CD14-positive monocyte (primary cell): Measurements from ENCODE around the gene TBXA2R. TPM values are rescaled to one million over a fixed set of nuclear protein-coding genes. Genes with fewer than 3 reads are reported as not detected.

ENCODE experiments used
- DNase-seq, 3 donors: peaks; one replicate each; pipeline ENCODE4 v3.0.0-alpha.2; 2011 to 2022
- H2AFZ ChIP-seq: 2 replicates; pipeline ENCODE4 v1.6.0; 2012; ENCODE audit warnings: mild to moderate bottlenecking, low read depth, low read length, inconsistent platforms; ENCODE audit not compliant: insufficient read depth, poor library complexity, severe bottlenecking
- H3K27ac ChIP-seq, 2 donors: 1 replicate in 1 of 2; 2 replicates in 1 of 2; pipeline ENCODE4 v1.5.1; 2012 to 2013; ENCODE audit warnings: low read length in 2 of 2, control low read depth in 1 of 2, inconsistent platforms in 1 of 2, low read depth in 1 of 2, mild to moderate bottlenecking in 1 of 2
- H3K27me3 ChIP-seq, 2 donors: one replicate each; pipeline versions ENCODE4 v1.6.0 to v1.6.1; 2011 to 2013; ENCODE audit warnings: low read length in 2 of 2; ENCODE audit not compliant: control insufficient read depth in 2 of 2, insufficient read depth in 2 of 2
- H3K36me3 ChIP-seq, 2 donors: replicated peaks in 1 of 2; 1 replicate in 1 of 2; 2 replicates in 1 of 2; pipeline versions ENCODE4 v1.5.1 to v1.6.1; 2012 to 2013; ENCODE audit warnings: low read length in 2 of 2, control low read depth in 1 of 2, inconsistent platforms in 1 of 2, mild to moderate bottlenecking in 1 of 2; ENCODE audit not compliant: insufficient read depth in 2 of 2, control insufficient read depth in 1 of 2
- H3K4me1 ChIP-seq, 2 donors: 1 replicate in 1 of 2; 2 replicates in 1 of 2; pipeline versions ENCODE4 v1.5.1 to v1.6.1; 2012 to 2013; ENCODE audit warnings: low read length in 2 of 2, control low read depth in 1 of 2, inconsistent platforms in 1 of 2, mild to moderate bottlenecking in 1 of 2, moderate library complexity in 1 of 2; ENCODE audit not compliant: insufficient read depth in 2 of 2, control insufficient read depth in 1 of 2
- H3K4me2 ChIP-seq: replicated peaks from 2 replicates; pipeline ENCODE3; 2012; ENCODE audit warnings: low read length, moderate library complexity, mild to moderate bottlenecking; ENCODE audit not compliant: poor library complexity, severe bottlenecking; ENCODE audit errors: extremely low read depth
- H3K4me3 ChIP-seq, 3 experiments: fragments of 200-600 bp in 1 of 3; sonication (generic) in 1 of 3; replicated peaks in 1 of 3; 1 replicate in 2 of 3; 2 replicates in 1 of 3; pipeline ENCODE4 v1.5.1; 2011 to 2013; ENCODE audit warnings: low read length in 3 of 3, mild to moderate bottlenecking in 3 of 3, control low read depth in 2 of 3, low read depth in 2 of 3, inconsistent platforms in 1 of 3, moderate library complexity in 1 of 3
- H3K79me2 ChIP-seq: 2 replicates; pipeline ENCODE4 v1.6.0; 2012; ENCODE audit warnings: mild to moderate bottlenecking, control low read depth, inconsistent platforms, low read length, moderate library complexity; ENCODE audit not compliant: insufficient read depth
- H3K9ac ChIP-seq: 2 replicates; pipeline ENCODE4 v1.6.0; 2017; ENCODE audit warnings: low read length, mild to moderate bottlenecking; ENCODE audit not compliant: insufficient read depth, poor library complexity, severe bottlenecking
- H3K9me3 ChIP-seq, 2 donors: replicated peaks in 1 of 2; 1 replicate in 1 of 2; 2 replicates in 1 of 2; pipeline versions ENCODE4 v1.5.1 to v1.6.1; 2012 to 2013; ENCODE audit warnings: low read length in 2 of 2, control low read depth in 1 of 2; ENCODE audit not compliant: control insufficient read depth in 1 of 2, insufficient read depth in 1 of 2
- H4K20me1 ChIP-seq: 2 replicates; pipeline ENCODE4 v1.6.0; 2012; ENCODE audit warnings: mild to moderate bottlenecking, low read length, control low read depth, moderate library complexity; ENCODE audit not compliant: insufficient read depth
- H3K27ac Mint-ChIP-seq, 7 donors: one replicate each; pipeline ENCODE4 v1.8.0; 2020; ENCODE audit warnings: mild to moderate bottlenecking in 7 of 7, mixed read lengths in 7 of 7, moderate library complexity in 6 of 7, inconsistent platforms in 2 of 7
- H3K27me3 Mint-ChIP-seq, 3 donors: one replicate each; pipeline ENCODE4 v1.8.0; 2021 to 2022; ENCODE audit warnings: low read depth in 3 of 3, mild to moderate bottlenecking in 3 of 3, mixed read lengths in 3 of 3, moderate library complexity in 3 of 3, inconsistent platforms in 1 of 3
- H3K36me3 Mint-ChIP-seq, 2 donors: one replicate each; pipeline ENCODE4 v1.8.0; 2020; ENCODE audit warnings: mixed read lengths in 2 of 2, inconsistent platforms in 1 of 2, mild to moderate bottlenecking in 1 of 2
- H3K4me1 Mint-ChIP-seq: one replicate; pipeline ENCODE4 v1.8.0; 2020; ENCODE audit warnings: mild to moderate bottlenecking, mixed read lengths
- H3K4me3 Mint-ChIP-seq, 2 donors: one replicate each; pipeline ENCODE4 v1.8.0; 2020; ENCODE audit warnings: mild to moderate bottlenecking in 2 of 2, mixed read lengths in 2 of 2, moderate library complexity in 1 of 2
- H3K9me3 Mint-ChIP-seq, 7 donors: one replicate each; pipeline ENCODE4 v1.8.0; 2020 to 2022; ENCODE audit warnings: mixed read lengths in 7 of 7, mild to moderate bottlenecking in 6 of 7, moderate library complexity in 6 of 7, inconsistent platforms in 2 of 7
- WGBS: methylation state at CpG from one replicate; pipeline ENCODE4 v1.1.5; 2013; ENCODE audit warnings: missing lambda C conversion rate; ENCODE audit not compliant: insufficient coverage; 5-methylcytosine and 5-hydroxymethylcytosine counted together
- intact Hi-C, 2 donors: fragments of 100-400 bp; cut with micrococcal nuclease; formaldehyde crosslinking; loops; one replicate each; pipeline versions ENCODE4 v1.15.0 to v1.15.1; 2023
- polyA plus RNA-seq, 3 donors: library from polyadenylated mRNA; depleted of rRNA in 1 of 3; unstranded in 2 of 3; stranded (reverse) in 1 of 3; fragments of 300-500 nt in 2 of 3; fragments of >200 nt in 1 of 3; fragmentation: Illumina TruSeq in 2 of 3; gene quantifications; 1 replicate in 2 of 3; 2 replicates in 1 of 3; pipeline ENCODE4 v1.2.3, GENCODE V29; 2012 to 2021
- small RNA-seq: library from RNA; depleted of rRNA; stranded (forward); fragments of <200 nt; gene quantifications from one replicate; pipeline ENCODE3, GENCODE V24; 2012; ENCODE audit warnings: low read depth; ENCODE audit not compliant: insufficient read length
- TF ChIP-seq, protein P1 (sequence below): fragments of 200-600 bp; IDR thresholded peaks from one replicate; pipeline ENCODE4 v1.8.0; 2022; ENCODE audit warnings: antibody characterized with exemption, mild to moderate bottlenecking

The TBXA2R gene
- polyA plus RNA-seq, 3 donors: 0.05 TPM; not detected in 2

DNA sequence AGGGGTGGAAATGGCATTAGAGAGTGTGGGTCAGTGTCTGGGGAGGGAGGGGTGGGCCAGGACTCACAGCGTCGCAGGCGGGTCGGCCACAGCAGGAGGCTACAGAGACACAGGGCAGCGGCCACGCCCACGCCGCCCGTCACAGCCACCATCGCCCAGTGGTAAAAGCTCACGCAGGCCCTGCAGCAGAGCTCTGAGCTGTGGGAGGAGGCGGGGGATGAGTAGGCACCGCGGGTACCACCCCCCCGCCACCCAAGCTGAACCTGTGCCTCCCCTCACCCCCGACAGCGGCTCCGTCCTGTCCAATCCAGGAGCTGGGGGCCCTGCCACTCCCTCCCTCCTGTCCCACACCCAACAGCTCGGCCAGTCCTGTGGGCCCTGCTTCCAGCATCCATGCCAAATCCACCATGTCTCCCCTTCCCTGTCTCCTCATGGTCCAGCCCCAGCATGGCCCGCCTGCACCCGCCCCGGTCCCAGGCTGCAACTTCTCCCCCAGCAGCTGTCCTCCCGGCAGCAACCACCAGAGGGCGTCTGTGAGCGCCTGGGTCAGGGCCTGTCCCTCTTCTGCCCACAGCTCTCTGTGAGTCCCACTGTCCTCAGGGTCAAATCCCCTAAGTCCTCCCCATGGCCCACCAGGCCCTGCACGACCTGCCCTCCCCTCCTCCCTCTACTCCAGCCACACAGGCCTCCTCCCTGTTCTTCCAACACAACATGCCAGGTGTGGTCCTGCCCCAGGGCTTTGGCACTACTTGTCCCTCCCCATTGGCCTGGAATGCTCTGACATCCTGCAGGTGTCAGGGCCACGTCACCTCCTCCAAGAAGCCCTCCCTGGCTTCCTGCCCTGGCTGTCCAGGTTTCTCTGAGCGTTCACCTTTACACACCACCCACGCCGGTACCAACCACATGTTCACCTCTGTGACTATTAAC is 61.7 kb downstream of the TBXA2R start:
- peaks cover 0 to 2% (median 0%) of the 10 kb centered on the region in 7 donors for H3K9me3 Mint-ChIP-seq
- intact Hi-C loops: loop anchor here (2.0 to 5.0 kb wide), 4 partner anchors 14 to 82 kb away; partner anchors contain the start of gene CACTIN (in 1 of the 2)
- Histone ChIP-seq H3K36me3 (peaks cover 48 to 53% of the 10 kb centered on the region in 2 donors), H2AFZ (no peak overlapping the region), H3K4me2 (no peak overlapping the region), H3K9ac (no peak overlapping the region), H3K4me3 (no peak overlapping the region), H3K79me2 (peaks cover 14% of the 10 kb centered on the region), H3K9me3 (no peaks in the 10 kb centered on the region), H3K27me3 (no peaks in the 10 kb centered on the region), H3K4me1 (peaks cover 29 to 37% of the 10 kb centered on the region in 2 donors), H3K27ac (no peak overlapping the region), H4K20me1 (peaks cover 58% of the 10 kb centered on the region)
- WGBS: 77% methylated on average over 28 of the region's 30 CpGs
- peaks cover 30% of the 10 kb centered on the region for H3K4me1 Mint-ChIP-seq
- TF ChIP-seq, protein P1, sequence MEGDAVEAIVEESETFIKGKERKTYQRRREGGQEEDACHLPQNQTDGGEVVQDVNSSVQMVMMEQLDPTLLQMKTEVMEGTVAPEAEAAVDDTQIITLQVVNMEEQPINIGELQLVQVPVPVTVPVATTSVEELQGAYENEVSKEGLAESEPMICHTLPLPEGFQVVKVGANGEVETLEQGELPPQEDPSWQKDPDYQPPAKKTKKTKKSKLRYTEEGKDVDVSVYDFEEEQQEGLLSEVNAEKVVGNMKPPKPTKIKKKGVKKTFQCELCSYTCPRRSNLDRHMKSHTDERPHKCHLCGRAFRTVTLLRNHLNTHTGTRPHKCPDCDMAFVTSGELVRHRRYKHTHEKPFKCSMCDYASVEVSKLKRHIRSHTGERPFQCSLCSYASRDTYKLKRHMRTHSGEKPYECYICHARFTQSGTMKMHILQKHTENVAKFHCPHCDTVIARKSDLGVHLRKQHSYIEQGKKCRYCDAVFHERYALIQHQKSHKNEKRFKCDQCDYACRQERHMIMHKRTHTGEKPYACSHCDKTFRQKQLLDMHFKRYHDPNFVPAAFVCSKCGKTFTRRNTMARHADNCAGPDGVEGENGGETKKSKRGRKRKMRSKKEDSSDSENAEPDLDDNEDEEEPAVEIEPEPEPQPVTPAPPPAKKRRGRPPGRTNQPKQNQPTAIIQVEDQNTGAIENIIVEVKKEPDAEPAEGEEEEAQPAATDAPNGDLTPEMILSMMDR: peak; percentile 96
- DNase-seq: peak; percentile 68 to 73 (median 70)
- H3K4me3 Mint-ChIP-seq: no peak overlapping the region
- peak overlapping the region; percentile 56 to 90 (median 80) for H3K27ac Mint-ChIP-seq
- peaks cover 28 to 46% of the 10 kb centered on the region in 2 donors for H3K36me3 Mint-ChIP-seq
- peaks cover 0 to 1% (median 0%) of the 10 kb centered on the region in 3 donors for H3K27me3 Mint-ChIP-seq

Small RNAs within 50 kb of the gene (small RNA-seq; reads per million reads assigned to genes)
- gene AC005786.1: not detected

Other genes with a start within 250 kb of the TBXA2R start
- gene NFIC, start 240.3 kb downstream of the TBXA2R start, polyA plus RNA-seq: 10 to 100 TPM in 2 of 3 donors, 1 to 10 TPM in 1; 7.0 to 13.8 (median 11.5) TPM
- under 1 TPM in 1 of 3 donors, not detected in 2; 0.30 TPM for gene SMIM24, start 126.3 kb downstream of the TBXA2R start, polyA plus RNA-seq
- not detected for gene SMIM44, start 123.4 kb downstream of the TBXA2R start, polyA plus RNA-seq
- gene DOHH, start 106.2 kb downstream of the TBXA2R start, polyA plus RNA-seq: 1 to 10 TPM; 3.7 to 4.2 (median 4.1) TPM
- gene FZR1, start 100.6 kb downstream of the TBXA2R start, polyA plus RNA-seq: 10 to 100 TPM in 1 of 3 donors, 1 to 10 TPM in 2; 7.7 to 44.6 (median 9.4) TPM
- 1 to 10 TPM in 1 of 3 donors, not detected in 2; 1.8 TPM for gene TEKTIP1, start 67.7 kb downstream of the TBXA2R start, polyA plus RNA-seq
- gene MFSD12, start 49.3 kb downstream of the TBXA2R start, polyA plus RNA-seq: 100 to 1,000 TPM in 1 of 3 donors, 10 to 100 TPM in 2; 47.9 to 150 (median 55.5) TPM
- 10 to 100 TPM; 52.4 to 58.8 (median 56.5) TPM for gene HMG20B, start 33.9 kb downstream of the TBXA2R start, polyA plus RNA-seq
- under 1 TPM in 1 of 3 donors, not detected in 2; 0.03 TPM for gene GIPC3, start 21.4 kb downstream of the TBXA2R start, polyA plus RNA-seq
- gene CACTIN, start 19.9 kb upstream of the TBXA2R start, polyA plus RNA-seq: 10 to 100 TPM in 1 of 3 donors, 1 to 10 TPM in 2; 2.5 to 19.4 (median 3.0) TPM
- gene PIP5K1C, start 93.6 kb upstream of the TBXA2R start, polyA plus RNA-seq: 10 to 100 TPM in 2 of 3 donors, 1 to 10 TPM in 1; 6.5 to 19.5 (median 10.1) TPM
- gene TJP3, start 101.5 kb upstream of the TBXA2R start, polyA plus RNA-seq: under 1 TPM in 1 of 3 donors, not detected in 2; 0.01 TPM
- gene APBA3, start 154.8 kb upstream of the TBXA2R start, polyA plus RNA-seq: 10 to 100 TPM; 14.5 to 23.1 (median 16.1) TPM
- gene MRPL54, start 155.8 kb upstream of the TBXA2R start, polyA plus RNA-seq: 100 to 1,000 TPM in 2 of 3 donors, 10 to 100 TPM in 1; 39.9 to 133 (median 115) TPM
- not detected for gene RAX2, start 165.4 kb upstream of the TBXA2R start, polyA plus RNA-seq
- under 1 TPM; 0.20 to 0.44 (median 0.35) TPM for gene MATK, start 179.5 kb upstream of the TBXA2R start, polyA plus RNA-seq